Hematopoietic multipotent progenitor cell treated with erythropoietin and hydrocortisone succinate and interleukin-3 and kit ligand, for 4 days (in vitro differentiated cells): ENCODE measurements around the gene CDH9.

ENCODE experiments used
- DNase-seq: peaks from one replicate; pipeline ENCODE4 v3.0.0-alpha.2; 2015

Gene CDH9, protein sequence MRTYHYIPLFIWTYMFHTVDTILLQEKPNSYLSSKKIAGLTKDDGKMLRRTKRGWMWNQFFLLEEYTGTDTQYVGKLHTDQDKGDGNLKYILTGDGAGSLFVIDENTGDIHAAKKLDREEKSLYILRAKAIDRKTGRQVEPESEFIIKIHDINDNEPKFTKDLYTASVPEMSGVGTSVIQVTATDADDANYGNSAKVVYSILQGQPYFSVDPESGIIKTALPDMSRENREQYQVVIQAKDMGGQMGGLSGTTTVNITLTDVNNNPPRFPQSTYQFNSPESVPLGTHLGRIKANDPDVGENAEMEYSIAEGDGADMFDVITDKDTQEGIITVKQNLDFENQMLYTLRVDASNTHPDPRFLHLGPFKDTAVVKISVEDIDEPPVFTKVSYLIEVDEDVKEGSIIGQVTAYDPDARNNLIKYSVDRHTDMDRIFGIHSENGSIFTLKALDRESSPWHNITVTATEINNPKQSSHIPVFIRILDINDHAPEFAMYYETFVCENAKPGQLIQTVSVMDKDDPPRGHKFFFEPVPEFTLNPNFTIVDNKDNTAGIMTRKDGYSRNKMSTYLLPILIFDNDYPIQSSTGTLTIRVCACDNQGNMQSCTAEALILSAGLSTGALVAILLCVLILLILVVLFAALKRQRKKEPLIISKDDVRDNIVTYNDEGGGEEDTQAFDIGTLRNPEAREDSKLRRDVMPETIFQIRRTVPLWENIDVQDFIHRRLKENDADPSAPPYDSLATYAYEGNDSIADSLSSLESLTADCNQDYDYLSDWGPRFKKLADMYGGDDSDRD

DNA sequence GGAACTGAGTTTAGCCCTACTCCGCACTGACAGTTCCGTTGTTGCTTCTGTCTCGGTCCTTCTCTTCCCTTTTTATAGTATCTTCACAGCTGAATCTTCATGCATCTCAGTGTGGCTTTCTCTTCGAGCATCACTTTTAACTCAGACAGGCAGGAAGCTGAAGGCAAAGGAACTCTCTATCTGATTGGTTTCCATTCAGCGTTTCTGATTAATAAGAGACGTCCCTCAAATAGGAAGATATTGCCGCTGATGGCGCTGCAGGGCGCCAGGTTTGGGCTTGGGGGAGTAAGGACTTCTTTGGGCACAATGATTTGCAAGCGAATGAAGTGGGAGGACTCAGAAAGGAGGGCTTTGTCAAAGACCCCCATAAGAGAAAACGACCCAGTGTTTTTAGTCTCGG is at the start of gene CDH9:
TSS of gene CDH9 (minus strand) at position 111 of the 400 bp plus-strand sequence. CDS start 50,253 bp downstream, outside the sequence.
- DNase-seq = peak; percentile 18

DNA sequence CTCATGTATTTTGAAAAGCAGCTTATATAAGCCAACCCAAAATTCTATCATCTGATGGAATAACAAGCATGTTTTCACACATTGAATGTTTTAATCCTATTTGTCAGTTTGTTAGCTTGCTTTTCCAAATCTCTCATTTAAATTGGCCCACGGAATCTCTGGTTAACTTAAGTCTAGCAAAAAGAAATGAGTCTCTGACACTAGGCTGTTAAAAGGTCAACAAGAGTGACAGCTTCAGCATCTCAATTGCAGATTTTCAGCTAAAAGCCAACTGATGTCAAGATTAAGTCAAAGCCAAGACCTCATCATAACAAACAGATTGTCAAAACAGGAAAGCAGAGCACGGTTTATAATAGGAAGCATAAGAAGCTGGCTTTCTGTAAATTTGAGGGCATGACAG is 49.4 kb upstream of the CDH9 start:
- DNase-seq = no peak

DNA sequence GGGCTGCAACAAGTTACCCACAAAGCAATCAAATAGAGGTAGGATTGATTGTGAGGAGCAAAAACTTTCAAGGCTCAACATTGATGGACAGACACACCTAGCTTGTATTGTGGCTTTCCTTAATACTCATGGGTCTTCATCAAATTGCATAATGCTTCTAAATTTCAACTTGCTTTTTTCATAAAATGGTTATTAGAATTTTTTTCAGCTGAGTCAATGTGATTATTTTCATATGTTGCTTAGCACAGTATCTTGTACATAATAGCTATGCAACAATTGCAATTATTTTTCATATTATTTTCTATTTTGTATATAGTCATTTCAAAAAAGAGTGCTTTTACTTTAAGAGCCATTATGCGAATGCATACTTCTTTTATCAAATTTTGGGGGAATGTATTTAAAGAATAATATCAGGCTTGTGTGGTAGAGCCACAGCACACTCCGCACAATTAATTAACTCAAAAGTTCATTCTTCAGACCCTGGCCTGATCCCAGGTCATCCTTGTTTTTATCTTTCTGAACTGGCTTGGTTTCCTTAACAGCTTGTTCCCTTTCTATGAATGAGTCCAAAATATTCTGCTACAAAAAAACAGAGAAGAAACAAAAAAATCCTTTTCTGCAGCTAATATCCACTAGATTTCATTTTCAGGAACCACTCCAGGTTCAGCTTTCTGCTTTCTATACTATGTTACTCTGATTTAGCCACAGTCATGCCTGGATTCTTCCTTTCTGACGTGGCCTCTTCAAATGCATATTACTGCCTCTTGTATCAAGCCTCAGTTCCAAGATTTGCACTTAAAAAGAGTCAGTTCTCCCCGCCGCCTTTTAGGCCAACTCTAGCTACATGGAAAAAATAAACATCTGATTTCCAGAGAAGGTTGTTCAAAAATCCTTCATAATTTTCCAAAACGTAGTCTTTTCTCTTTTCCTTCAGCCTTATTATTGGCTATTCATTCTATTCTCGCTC is 45.3 kb upstream of the CDH9 start:
- DNase-seq = no peak

DNA sequence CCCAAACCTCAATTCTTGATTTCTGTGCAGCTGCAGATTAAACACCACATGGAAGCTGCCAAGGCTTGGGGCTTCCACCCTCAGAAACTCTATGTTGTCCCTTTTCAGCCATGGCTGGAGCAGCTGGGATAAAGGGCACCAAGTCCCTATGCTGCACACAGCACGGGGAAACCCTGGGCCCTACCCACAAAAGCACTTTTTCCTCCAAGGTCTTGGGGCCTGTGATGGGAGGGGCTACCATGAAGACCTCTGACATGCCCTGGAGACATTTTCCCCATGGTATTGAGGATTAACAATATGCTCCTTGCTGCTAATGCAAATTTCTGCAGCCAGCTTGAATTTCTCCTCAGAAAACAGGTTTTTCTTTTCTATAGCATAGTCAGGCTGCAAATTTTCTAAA is 41.8 kb upstream of the CDH9 start:
- no peak for DNase-seq

DNA sequence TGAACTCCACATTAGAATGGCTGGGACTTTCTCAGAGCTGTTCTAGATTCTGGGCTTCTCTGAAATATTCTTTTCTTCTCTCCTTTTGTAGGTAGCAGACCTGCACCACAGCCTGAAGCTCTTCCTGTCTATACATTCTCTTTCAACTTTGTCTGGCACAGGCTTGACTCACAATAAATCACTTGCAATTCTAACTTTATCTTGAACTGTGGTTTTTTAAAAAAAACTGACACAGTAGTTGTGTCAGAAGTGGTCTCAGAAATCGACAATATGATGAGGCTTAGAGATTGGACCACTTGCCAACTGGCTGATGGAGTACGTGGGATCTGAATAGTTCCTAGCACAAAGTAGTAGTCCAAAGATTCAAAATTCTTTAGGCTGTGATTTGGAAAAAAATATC is 24.1 kb upstream of the CDH9 start:
- DNase-seq = peak; percentile 29

DNA sequence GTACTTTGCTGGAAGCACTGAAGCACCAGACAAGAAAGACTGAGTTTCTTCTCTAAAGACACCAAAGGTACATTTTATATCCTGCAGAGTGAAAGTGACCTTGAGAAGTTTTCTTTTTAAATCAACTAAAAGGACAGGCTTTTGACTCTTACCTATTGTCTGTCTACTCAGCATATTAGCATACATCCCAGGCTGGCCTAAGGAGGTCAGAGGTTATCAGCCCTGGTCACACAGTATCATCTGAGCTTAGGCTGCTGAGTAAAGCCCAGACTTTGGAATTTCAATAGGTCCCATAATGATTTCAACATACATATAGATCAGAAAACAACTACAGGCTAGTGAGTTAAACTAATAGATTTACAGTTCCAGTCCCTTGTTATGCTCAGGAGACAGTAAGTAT is 10.1 kb upstream of the CDH9 start:
- DNase-seq = no peak

DNA sequence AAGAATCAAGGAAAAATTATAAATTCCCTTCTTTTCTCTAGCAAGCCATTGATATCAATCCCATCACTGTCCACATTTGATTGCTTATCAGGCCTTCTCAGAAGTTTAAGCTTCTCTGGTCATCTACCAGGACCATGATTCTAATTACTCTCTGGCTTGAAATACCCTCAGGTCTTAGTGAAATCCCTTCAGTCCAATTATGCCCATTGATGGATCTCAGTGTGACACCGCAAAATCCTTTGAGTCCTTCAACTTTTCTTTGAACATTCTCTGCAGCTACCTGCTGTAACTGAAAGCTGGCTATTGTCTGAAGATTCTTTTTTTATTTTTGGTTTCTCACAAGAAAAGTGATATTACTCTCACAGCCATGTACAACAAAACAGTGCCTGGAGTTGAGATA is 3.0 kb upstream of the CDH9 start:
- DNase-seq = no peak

DNA sequence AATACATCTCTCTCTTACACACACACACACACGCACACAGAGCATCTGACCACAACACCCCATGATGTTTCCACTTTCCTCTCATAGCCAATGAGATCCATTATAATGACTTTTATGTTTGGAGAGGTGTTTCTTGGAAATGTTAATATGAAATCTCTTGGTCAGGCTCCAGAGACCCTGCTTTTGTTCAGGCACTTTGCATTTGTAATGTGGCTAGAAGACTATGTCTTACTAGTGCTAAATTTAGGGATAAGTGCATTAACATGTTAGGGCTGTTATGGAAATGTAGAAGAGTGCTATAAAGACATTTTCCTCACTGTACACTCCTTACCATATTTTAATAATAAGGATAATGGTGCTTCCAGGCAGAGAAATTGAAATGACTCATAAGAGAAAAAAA is 3.8 kb downstream of the CDH9 start:
- no peak for DNase-seq

DNA sequence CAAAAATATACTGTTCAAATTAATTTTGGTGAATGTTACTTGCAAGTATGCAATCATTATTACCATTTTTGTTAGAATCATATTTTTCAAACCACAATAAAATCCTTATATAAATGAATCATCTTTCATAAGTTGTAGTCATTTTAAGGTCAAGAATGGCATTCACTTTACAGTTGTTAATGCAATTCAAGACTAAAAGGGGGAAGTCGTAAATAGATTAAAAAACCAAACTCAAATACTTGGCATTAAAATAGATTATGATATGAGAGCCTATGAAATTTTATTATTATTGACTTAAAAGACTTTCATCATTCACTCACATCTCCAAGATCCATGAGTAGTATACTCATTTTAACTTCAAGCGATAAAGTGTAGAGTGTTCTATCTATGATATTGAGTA is 11.6 kb downstream of the CDH9 start:
- DNase-seq = no peak

DNA sequence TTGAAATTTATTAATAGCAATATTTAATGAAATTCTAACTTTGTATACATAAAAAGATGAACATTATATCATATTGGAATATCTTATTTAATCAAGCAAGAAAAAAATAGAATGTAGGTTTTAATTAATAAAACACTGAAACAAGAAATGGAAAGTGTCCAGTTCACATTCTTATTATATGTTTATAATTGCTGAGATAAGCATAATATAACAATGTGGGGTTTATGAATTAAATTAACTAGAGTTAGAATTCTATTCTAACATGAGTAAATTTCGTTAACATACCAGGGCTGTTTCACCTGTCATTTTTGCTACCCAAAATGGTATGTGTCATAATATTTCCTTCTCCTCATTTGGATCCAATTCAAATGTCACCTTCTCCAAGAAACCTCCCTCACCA is 12.3 kb downstream of the CDH9 start:
- no peak for DNase-seq

DNA sequence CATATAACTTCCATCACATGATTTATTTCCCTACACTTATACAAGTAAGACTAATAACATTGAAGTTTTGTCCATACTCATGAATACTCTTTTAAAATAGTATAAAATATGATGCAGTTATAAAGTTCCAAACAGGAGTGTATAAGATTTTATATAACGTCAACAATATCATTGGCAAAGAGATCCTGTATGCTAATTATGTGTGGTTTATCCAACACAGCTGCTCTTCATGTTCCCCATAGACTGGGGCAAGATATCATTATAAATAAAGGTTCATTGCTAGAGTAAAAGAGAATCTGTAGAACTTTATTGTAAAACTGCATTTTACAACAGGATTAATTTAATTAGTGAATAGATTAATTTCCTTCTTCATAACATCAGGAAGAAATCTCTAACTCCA is 16.9 kb downstream of the CDH9 start:
- DNase-seq = no peak

DNA sequence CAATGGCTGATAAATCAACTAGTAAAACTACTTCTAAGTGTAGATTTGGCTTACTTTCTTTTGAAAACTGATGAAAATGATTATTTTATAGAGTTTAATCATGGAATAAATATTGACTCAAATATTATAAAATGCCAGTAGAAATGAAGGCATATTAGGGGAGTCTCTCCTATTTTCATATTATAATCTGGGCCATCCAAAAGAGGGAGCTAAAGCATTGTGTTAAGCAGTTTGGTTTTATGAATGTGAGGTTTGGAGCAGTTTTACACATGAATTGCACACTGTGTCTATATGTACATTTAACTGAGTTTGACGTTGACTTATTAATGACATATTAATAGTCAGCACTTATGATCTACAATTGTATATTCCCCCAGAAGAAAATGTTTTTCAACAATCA is 17.4 kb downstream of the CDH9 start:
- peak; percentile 75 for DNase-seq

DNA sequence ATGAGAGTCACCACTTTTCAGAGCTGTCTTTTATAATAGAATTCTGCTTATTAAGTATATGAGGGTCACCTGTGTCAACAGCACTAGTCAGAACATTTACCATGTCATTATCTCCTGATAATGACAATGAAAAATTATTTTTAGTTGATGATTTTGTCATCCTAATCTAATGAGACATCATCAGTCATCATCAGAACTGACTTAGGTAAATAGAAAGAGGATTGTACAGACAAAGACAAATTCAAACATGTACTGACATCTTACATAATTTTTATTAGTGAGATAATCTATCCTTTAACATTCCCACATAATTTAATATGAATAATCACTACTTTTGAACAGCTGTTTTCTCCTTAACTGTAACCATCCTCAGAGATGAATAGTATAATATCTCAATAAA is 22.6 kb downstream of the CDH9 start:
- no peak for DNase-seq

DNA sequence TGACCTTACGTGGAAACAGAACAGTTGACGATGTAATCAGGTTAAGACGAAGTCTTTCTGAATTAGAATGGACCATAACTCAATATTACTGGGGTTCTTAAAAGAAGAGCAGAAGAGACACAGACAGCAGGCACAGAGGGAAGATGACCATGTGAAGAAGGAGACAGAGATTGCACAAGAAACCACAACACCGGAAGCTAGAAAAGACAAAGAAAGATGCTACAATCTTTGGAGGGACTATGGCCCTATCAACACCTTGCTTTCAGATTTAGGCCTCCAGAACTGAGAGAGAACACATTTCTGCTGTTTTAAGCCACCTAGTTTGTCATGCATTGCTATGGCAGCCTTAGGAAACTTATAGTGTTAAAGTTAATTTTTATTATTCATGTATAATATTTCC is 27.1 kb downstream of the CDH9 start:
- DNase-seq = peak; percentile 21

DNA sequence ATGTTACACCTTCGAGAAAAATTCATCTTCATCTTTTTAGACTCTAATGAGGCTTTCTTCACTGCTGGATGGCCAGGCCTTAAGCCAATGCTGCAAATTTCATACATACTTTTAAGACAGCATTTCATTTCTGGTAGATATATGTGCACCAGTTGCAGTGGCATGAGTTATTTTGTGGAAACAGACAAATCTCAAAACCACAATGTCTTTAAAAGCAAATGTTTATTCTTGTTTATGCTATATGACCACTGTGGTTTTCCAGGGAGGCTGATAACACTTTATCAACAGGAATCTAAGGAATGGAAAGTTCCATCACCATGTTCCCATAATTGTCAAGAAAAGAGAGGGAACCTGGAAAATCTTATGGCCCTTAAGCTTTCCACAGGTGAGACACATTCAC is 27.7 kb downstream of the CDH9 start:
- DNase-seq = no peak

DNA sequence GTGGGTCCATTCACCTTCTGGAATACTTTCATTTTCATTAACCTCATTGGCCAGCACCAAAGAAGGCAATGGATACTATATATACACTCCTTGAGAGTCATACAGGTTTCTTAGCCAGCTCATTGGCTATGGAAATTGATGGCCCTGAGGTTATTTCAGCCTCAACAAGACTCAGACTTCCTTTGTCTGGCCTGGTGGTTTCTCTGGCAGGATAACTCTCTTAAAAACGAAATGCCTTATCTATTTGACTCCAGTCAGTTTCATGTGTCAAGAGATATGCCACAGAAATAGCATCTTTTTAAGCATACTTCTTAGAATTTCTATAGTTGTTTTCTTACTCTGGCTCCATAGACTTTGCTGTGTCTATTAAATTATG is 28.9 kb downstream of the CDH9 start:
- peak; percentile 72 for DNase-seq

DNA sequence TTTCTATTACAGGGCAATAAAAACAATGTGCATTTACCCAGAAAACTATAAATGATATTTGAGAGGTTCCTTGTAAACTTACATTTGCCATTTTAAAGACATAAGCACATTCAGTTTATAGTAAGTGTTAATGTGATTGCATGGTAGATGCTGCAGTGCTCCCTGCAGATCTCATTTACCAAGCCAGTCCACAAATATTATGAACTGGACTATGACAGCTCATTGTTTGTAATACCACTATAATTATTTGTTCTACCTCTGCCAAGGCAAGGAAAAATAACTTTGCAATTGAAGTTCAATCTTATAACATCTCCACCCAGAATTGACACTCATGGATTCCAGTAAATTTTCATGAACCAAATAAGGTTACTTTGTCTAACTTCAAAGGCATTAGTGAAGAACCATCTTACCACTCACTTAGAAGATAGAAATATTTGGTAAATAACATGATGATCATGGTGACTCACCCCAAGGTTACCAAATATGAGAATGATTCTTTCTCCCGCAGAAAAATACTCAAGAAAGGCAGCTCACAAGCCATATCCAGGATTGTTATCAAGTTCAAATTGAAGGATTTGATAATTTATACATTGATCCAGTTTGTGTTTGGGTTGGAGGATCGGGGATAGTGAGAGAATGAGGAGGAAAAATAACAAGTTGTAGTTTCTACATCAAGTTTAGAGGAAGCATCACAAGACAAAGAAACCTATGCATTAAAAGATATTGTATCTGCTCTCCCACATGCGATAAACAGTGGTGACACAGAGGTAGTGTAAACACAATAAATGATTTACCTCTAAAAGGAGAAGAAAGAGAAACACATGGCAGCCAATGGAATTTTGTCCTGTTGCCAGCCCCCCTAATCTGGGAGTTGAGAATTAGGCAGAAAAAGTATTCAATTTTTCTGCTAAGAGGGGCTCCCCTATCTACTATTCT is 29.5 kb downstream of the CDH9 start:
- no peak for DNase-seq

DNA sequence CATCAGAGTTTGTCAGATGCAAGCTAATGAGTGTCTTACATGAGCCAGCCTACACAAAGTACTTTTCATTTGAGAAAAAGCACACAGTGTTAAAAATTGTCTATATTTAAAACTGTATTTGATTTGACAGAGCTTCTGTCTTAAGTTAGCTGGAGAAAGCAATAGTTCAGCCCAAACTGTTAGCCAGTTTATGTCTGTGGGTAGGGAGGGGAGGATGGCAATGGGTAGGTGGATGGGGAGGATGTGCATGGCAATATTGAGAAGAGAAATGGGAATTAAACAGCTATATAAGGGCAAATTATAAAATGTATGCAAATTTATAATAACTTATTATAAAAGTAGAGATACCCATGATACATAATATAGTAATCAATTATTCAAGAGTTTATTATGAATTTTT is 31.3 kb downstream of the CDH9 start:
- DNase-seq = no peak

DNA sequence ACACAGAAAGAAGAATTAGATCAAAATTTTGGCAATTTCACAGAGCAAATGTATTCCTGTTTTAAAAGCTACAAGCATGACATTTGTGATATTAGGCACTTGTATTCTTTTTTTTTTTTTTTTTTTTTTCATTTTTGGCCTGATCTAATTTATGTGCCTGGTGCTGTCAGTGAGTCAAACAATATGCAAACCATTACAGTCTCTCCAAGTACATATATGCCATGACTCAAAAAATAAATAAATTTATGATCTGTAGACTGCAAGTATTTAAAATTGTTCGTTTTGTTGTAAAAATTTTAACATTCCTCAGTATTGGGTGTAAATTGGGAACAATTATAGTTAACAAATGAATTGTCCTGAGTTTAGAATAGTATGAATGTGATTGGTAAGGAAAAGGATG is 51.4 kb downstream of the CDH9 start:
- no peak for DNase-seq

DNA sequence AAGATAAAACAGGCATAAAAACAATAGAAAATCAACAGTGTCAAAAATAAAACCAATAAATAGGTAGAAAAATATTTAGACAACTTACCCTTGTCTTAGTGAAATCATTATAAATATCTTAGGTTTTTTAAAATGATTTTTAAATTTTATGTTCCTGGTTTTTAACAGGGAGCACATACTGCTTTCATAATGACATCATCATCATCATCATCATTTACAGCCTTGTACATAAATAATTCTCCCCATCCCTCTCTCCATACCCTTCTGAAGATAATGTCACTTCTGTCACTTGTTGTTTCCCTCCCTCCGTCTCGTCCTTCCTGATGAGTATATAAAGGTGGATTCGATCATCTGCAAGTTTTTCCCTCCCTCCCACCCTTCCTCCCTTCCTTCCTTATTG is 56.6 kb downstream of the CDH9 start:
- no peak for DNase-seq

DNA sequence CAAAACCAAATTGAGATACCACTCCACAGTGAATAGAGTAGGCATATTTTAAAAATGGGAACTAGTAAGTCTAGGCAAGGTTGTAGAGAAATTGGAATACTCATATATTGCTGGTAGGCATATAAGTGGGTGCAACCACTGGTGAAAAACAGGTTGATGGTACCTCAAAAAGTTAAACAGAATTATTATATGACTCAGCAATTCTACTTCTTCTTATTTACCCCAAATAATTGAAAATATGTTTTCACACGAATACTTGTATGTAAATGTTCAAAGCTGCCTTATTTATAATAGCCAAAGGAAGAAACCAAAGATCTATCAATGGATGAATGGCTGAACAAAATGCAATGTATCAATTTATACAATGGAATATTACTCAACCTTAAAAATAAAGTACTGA is 79.1 kb downstream of the CDH9 start:
- DNase-seq = no peak

DNA sequence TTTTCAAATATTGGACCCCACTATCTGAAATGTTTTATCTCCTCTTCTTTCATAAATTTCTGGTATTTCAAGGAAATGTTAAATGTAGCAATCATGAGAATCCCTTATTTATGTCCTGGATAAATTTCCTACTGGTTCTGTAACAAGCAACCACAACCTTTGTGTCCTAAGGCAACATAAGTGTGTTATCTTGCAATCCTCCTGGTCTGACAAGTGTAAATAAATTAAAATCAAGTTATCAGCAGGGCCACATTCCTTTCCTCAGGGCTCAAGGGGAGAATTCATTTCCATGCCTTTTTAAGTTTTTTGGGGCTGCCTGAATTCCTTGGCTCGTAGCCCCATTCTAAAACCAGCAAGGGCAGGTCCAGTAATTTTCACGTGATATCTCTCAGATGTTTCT is 83.2 kb downstream of the CDH9 start:
- no peak for DNase-seq
